Measurements from ENCODE around the gene CDV3.

CDV3 gene

DNA sequence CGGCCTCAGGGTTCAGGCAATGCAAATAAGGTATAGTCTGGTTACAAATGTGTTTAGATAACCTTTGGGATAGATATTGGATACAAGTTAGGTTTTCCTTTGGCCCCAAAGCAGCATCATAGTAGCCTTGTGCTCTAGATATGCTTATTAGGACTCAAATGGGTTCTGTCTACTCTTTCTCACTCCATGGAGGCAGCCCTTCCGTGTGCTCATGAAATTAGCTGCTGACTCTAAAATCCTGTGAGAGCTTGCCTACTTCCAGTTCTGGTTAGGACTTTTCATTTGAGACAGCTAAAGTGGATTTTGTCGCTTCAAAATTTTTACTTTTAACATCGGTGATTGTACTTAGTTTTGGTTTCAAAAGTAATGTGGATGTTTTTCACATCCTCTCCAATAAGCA lies 1.6 kb downstream of the CDV3 start:
- TF ChIP-seq, protein P1, sequence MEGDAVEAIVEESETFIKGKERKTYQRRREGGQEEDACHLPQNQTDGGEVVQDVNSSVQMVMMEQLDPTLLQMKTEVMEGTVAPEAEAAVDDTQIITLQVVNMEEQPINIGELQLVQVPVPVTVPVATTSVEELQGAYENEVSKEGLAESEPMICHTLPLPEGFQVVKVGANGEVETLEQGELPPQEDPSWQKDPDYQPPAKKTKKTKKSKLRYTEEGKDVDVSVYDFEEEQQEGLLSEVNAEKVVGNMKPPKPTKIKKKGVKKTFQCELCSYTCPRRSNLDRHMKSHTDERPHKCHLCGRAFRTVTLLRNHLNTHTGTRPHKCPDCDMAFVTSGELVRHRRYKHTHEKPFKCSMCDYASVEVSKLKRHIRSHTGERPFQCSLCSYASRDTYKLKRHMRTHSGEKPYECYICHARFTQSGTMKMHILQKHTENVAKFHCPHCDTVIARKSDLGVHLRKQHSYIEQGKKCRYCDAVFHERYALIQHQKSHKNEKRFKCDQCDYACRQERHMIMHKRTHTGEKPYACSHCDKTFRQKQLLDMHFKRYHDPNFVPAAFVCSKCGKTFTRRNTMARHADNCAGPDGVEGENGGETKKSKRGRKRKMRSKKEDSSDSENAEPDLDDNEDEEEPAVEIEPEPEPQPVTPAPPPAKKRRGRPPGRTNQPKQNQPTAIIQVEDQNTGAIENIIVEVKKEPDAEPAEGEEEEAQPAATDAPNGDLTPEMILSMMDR (IDR thresholded peaks at IDR 0.05; ENCODE audit: low read depth, low read length, missing control alignments) = no peak
- DNase-seq (ENCODE audit: low read depth) = no peak
- peak overlapping the region; percentile 66 for H3K4me3 ChIP-seq (ENCODE audit: low read depth, low read length)

DNA sequence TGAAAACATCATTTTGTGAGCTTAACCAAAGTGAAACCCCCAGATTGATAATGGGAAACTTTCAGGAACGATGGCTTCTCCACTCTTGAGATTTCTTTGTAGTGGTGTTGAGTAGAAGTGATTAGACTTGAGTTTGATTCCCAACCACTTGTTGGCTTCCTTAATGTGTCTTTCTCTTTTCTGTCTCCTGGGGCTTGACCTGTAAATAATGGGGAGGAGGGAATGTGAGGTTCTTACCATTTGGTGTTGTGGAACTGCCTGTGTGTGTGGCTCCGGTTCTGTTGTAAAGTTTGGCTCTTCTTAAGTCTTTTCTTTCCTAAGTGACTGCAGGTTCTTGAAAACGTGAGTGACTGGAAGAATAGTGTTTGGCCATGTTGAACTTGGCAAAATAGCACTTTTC lies 2.7 kb downstream of the CDV3 start:
- TF ChIP-seq, protein P1 (IDR thresholded peaks at IDR 0.05; ENCODE audit: low read depth, low read length, missing control alignments) = no peak
- H3K4me3 ChIP-seq (ENCODE audit: low read depth, low read length) = peak overlapping the region; percentile 66
- no peak for DNase-seq (ENCODE audit: low read depth)

DNA sequence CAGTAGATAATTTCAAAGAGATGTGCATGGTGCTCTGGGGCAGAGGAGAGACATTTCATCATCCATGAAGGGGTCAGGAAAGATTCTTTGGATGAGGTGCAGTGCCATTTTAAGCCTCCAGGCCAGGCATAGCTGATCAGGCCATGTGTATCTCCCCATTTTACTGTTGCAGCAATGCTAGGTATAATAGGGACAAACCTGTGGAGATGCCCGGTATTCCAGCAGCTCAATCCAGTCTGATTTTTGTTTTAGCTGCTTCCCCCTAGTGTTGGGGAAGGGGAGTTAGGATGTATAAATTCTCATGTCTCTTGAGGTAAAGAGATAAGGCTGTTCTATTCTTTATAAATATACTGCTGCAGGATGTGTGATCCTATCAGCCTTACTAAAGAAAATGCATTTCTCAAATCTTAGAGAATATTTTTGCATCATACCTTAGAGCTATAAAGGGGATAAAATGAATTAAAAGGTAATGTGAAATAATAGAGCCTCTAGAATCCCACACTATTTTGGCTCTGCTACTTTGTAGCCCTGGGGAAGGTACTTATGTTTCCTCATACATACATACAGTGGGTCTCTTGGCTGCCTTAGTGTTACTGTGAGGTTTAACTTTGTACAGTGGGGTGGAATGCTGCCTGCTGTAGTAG lies 5.2 kb downstream of the CDV3 start:
- DNase-seq (ENCODE audit: low read depth) = no peak
- peak overlapping the region; percentile 33 for H3K4me3 ChIP-seq (ENCODE audit: low read depth, low read length)

DNA sequence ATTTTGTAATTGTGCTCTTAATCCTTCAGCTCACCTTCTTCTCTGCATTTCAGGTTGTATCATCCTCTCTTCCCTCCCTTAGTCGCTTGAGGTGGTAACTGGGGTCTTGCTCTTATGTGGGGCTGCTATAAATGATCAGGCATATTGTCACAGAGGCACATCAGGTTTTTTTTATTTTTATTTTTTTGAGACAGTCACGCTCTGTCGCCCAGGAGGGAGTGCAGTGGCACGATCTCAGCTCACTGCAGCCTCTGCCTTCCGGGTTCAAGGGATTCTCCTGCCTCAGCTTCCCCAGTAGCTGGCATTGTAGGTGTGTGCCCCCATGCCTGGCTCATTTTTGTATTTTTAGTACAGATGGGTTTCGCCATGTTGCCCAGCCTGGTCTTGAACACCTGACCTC lies 9.9 kb downstream of the CDV3 start:
- H3K4me3 ChIP-seq (ENCODE audit: low read depth, low read length) = no peak overlapping the region
- DNase-seq (ENCODE audit: low read depth) = no peak
- TF ChIP-seq, protein P1 (IDR thresholded peaks at IDR 0.05; ENCODE audit: low read depth, low read length, missing control alignments) = no peak

More for the DNA sequence above, 5.2 kb downstream of the CDV3 start:
- TF ChIP-seq, protein P1 (IDR thresholded peaks at IDR 0.05; ENCODE audit: low read depth, low read length, missing control alignments) = peak; percentile 54

DNA sequence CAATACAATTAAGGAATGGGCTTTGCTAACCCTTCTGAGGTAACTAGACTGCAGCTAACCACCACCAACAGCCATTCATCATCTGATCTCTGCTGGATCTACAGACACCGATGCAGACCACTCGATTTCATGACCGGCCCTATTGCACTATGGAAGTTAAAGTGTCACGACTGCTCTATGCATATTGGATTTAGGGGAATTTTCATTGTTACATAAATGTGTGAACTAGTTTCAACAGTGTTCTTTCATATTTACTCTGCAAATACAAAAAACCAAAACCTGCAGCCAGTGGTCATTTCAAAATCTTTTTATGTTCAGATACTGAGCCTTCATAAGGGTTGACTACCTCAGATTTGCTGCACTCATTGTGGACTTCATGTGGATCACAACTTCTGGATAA lies 14.5 kb downstream of the CDV3 start:
- TF ChIP-seq, protein P1 (IDR thresholded peaks at IDR 0.05; ENCODE audit: low read depth, low read length, missing control alignments) = no peak
- DNase-seq (ENCODE audit: low read depth) = no peak
- no peak overlapping the region for H3K4me3 ChIP-seq (ENCODE audit: low read depth, low read length)

DNA sequence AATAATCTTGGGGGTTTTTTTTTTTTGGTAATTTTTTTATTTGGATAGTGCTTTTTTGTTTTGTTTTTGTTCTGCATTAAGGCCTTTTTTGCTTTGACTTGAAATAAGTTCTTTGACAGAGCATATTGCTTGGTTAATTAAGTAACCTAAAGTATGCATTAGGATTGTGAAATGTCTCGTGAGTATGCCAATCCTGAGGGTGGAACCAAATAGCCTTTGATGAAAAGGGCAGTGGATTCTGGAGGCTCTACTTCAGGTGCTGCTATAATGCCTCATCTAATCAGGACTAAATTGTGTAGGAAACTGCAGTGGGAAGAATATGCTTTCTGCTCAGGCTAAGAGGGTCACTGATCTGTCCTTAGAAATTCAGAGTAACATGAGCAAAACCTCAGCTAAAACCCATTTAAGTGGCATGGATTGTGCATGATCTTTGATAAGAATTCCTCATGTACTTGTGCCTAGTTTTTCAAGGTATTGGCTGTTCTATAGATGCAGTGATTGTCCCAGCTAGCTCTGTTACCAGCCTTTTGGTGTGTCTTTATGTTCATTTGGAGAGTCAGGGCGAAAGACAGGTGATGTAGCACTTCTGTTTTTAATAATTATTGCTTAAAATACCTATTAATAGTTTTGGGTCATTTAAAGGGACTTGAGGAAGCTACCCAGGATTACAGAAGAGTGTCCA lies 15.4 kb downstream of the CDV3 start:
- TF ChIP-seq, protein P1 (IDR thresholded peaks at IDR 0.05; ENCODE audit: low read depth, low read length, missing control alignments) = no peak
- H3K4me3 ChIP-seq (ENCODE audit: low read depth, low read length) = no peak overlapping the region
- DNase-seq (ENCODE audit: low read depth) = no peak

DNA sequence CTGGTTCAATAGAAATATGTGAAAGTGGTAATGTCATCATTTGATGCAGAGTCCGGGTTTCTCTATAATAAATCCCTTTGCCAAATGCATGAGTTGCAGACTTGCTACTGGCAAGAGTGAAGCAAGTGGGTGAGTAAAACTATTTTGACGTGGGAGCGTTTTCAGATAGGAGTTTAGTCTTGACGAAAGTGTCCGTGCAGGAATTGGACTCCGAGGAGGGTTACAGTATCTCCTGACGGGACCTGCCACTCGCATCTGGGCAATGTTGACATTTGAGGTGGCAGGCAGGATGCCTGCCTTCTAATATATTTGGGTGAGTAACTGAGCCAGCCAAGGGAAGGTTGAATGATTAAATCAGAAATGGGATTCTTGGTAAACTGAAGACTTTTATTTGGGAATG lies 16.0 kb downstream of the CDV3 start:
- H3K4me3 ChIP-seq (ENCODE audit: low read depth, low read length) = no peak overlapping the region
- no peak for DNase-seq (ENCODE audit: low read depth)
- TF ChIP-seq, protein P1 (IDR thresholded peaks at IDR 0.05; ENCODE audit: low read depth, low read length, missing control alignments) = no peak

Measured in GM12864 (cell line).